GM12878 (cell line): Measurements from ENCODE around the gene GTSE1. TPM values are rescaled to one million over a fixed set of nuclear protein-coding genes. Genes with fewer than 3 reads are reported as not detected.
A peak's percentile ranks its signal among the peaks of the same experiment; 100 is the strongest.

Experiments used
- ATAC-seq: fragments of 200-7000 bp; cut with Tn5 transposase; 3 replicates; pipeline ENCODE4 v1.9.1; 2020; ENCODE audit warnings: mild to moderate bottlenecking, moderate library complexity
- BruUV-seq: library from RNA; stranded (reverse); fragments of 400-500 nt; replicated peaks from 2 replicates; lab custom pipeline; 2021; lab: Mats Ljungman, UMichigan
- CTCF ChIA-PET: fragments of 300-600 bp; sonication (Branson Sonifier 250); formaldehyde crosslinking; extraction: SDS; loops from one replicate; lab custom pipeline; 2021; ENCODE audit warnings: inconsistent platforms; lab: Yijun Ruan, JAX
- POLR2A ChIA-PET: fragments of 350-600 bp; formaldehyde crosslinking; extraction: SDS; loops from one replicate; lab custom pipeline; 2021; ENCODE audit warnings: inconsistent platforms; lab: Charles Lee
- RAD21 ChIA-PET: fragments of 300-600 bp; sonication (Branson Sonifier 250); formaldehyde crosslinking; loops from one replicate; lab custom pipeline; 2023; ENCODE audit warnings: antibody characterized with exemption; ENCODE audit not compliant: unreplicated experiment; lab: Charles Lee
- SMC1A ChIA-PET: fragments of 300-600 bp; sonication (Branson Sonifier 250); formaldehyde crosslinking; loops from one replicate; lab custom pipeline; 2023; ENCODE audit not compliant: unreplicated experiment, uncharacterized antibody; lab: Charles Lee
- DNase-seq: peaks from one replicate; pipeline ENCODE4 v3.0.0-alpha.2; 2011; ENCODE audit warnings: low read depth, low spot score
- FAIRE-seq: peaks from 3 replicates; lab custom pipeline; 2011; peaks lifted over from hg19 to GRCh38; lab: Jason Lieb, UNC
- H2AFZ ChIP-seq: 2 replicates; pipeline ENCODE4 v1.6.0; 2011; ENCODE audit warnings: low read depth, low read length, control low read depth; ENCODE audit not compliant: control insufficient read depth
- H3K27ac ChIP-seq: 2 replicates; pipeline ENCODE4 v1.5.1; 2011; ENCODE audit warnings: control low read depth; ENCODE audit not compliant: control insufficient read depth, insufficient read depth
- H3K27me3 ChIP-seq, 2 experiments: replicated peaks in 1 of 2; 2 replicates each; pipeline versions ENCODE4 v1.6.0 to v1.6.1; 2011; ENCODE audit warnings: low read length in 1 of 2; ENCODE audit not compliant: control insufficient read depth in 2 of 2, insufficient read depth in 2 of 2
- H3K36me3 ChIP-seq, 2 experiments: 2 replicates each; pipeline ENCODE4 v1.5.1; 2011; ENCODE audit warnings: low read length in 1 of 2; ENCODE audit not compliant: control insufficient read depth in 2 of 2, insufficient read depth in 2 of 2
- H3K4me1 ChIP-seq: 2 replicates; pipeline ENCODE4 v1.6.1; 2011; ENCODE audit warnings: mild to moderate bottlenecking, low read length, moderate library complexity, mixed read lengths; ENCODE audit not compliant: control insufficient read depth, insufficient read depth
- H3K4me2 ChIP-seq: 2 replicates; pipeline ENCODE4 v1.6.0; 2011; ENCODE audit warnings: control low read depth; ENCODE audit not compliant: control insufficient read depth, insufficient read depth
- H3K4me3 ChIP-seq: fragments of 200-600 bp; sonication (generic); 2 replicates; pipeline ENCODE4 v1.5.1; 2016
- H3K79me2 ChIP-seq: 2 replicates; pipeline ENCODE4 v1.6.0; 2011; ENCODE audit warnings: low read length; ENCODE audit not compliant: control insufficient read depth, insufficient read depth
- H3K9ac ChIP-seq: 2 replicates; pipeline ENCODE4 v1.8.0; 2011; ENCODE audit warnings: low read length, control low read depth, mixed read lengths; ENCODE audit not compliant: control insufficient read depth, insufficient read depth
- H3K9me3 ChIP-seq: replicated peaks from 3 replicates; pipeline ENCODE4 v1.5.1; 2011; ENCODE audit warnings: mild to moderate bottlenecking, low read length; ENCODE audit not compliant: control insufficient read depth, insufficient read depth
- H4K20me1 ChIP-seq: 2 replicates; pipeline ENCODE4 v1.6.0; 2011; ENCODE audit not compliant: control insufficient read depth, insufficient read depth
- ATF3 ChIP-seq: IDR thresholded peaks from 2 replicates; pipeline ENCODE4 v1.6.1; 2011; ENCODE audit warnings: low read depth, mild to moderate bottlenecking, low read length, moderate library complexity, borderline replicate concordance; ENCODE audit errors: extremely low read depth
- BMI1 ChIP-seq: fragments of 450-650 bp; IDR thresholded peaks from 2 replicates; pipeline ENCODE4 v1.6.1; 2016; ENCODE audit warnings: mild to moderate bottlenecking, moderate library complexity, borderline replicate concordance
- E2F4 ChIP-seq: IDR thresholded peaks from 2 replicates; pipeline ENCODE4 v1.6.1; 2012; ENCODE audit warnings: low read depth, low read length, improper control_type of control experiment
- HCFC1 ChIP-seq: fragments of 150-350 bp; IDR thresholded peaks from 2 replicates; pipeline ENCODE4 v1.6.1; 2014; ENCODE audit warnings: low read length
- JUND ChIP-seq: IDR thresholded peaks from 2 replicates; pipeline ENCODE4 v1.6.1; 2012; ENCODE audit warnings: low read depth, mild to moderate bottlenecking, low read length, improper control_type of control experiment, moderate library complexity
- LARP7 ChIP-seq: fragments of 450-650 bp; IDR thresholded peaks from 2 replicates; pipeline ENCODE4 v1.6.1; 2017; ENCODE audit warnings: mild to moderate bottlenecking
- NFIC ChIP-seq: IDR thresholded peaks from 2 replicates; pipeline ENCODE4 v1.6.1; 2012; ENCODE audit warnings: low read depth, mild to moderate bottlenecking, inconsistent platforms, low read length, moderate library complexity
- PAX5 ChIP-seq: IDR thresholded peaks from 2 replicates; pipeline ENCODE4 v1.6.1; 2011; ENCODE audit warnings: low read depth, low read length, borderline replicate concordance
- RBBP5 ChIP-seq: fragments of 200-600 bp; sonication (generic); conservative IDR thresholded peaks from 2 replicates; pipeline ENCODE4 v1.6.1; 2016
- RELB ChIP-seq: fragments of 450-650 bp; IDR thresholded peaks from 2 replicates; pipeline ENCODE4 v1.6.1; 2017; ENCODE audit warnings: low read depth, mild to moderate bottlenecking, moderate library complexity
- REST ChIP-seq: IDR thresholded peaks from 2 replicates; pipeline ENCODE4 v1.6.1; 2012; ENCODE audit warnings: mild to moderate bottlenecking, low read depth, low read length
- RFX5 ChIP-seq: IDR thresholded peaks from 2 replicates; pipeline ENCODE4 v1.6.1; 2011; ENCODE audit warnings: low read depth, low read length, improper control_type of control experiment
- SPI1 ChIP-seq: IDR thresholded peaks from 2 replicates; pipeline ENCODE4 v1.6.1; 2011; ENCODE audit warnings: low read depth, mild to moderate bottlenecking, low read length, moderate library complexity, borderline replicate concordance; ENCODE audit not compliant: insufficient read depth
- TBL1XR1 ChIP-seq: IDR thresholded peaks from 2 replicates; pipeline ENCODE4 v1.6.1; 2012; ENCODE audit warnings: low read depth, low read length, improper control_type of control experiment
- ZNF207 ChIP-seq: fragments of 450-650 bp; IDR thresholded peaks from 2 replicates; pipeline ENCODE4 v1.6.1; 2014; ENCODE audit warnings: antibody characterized with exemption, mild to moderate bottlenecking, borderline replicate concordance
- ZNF24 ChIP-seq: fragments of 450-650 bp; IDR thresholded peaks from 2 replicates; pipeline ENCODE4 v1.6.1; 2017; ENCODE audit warnings: antibody characterized with exemption, mild to moderate bottlenecking
- ZNF384 ChIP-seq: IDR thresholded peaks from 2 replicates; pipeline ENCODE4 v1.6.1; 2012; ENCODE audit warnings: low read depth, mild to moderate bottlenecking, low read length, improper control_type of control experiment, borderline replicate concordance
- WGBS: methylation state at CpG from one replicate; pipeline ENCODE4 v1.1.6; 2016; ENCODE audit warnings: low lambda C conversion rate; ENCODE audit not compliant: insufficient replicate concordance, insufficient coverage; ENCODE audit errors: missing lambda C conversion rate; 5-methylcytosine and 5-hydroxymethylcytosine counted together
- in situ Hi-C: fragments of 300-500 bp; cut with MboI; formaldehyde crosslinking; loops from 9 replicates; pipeline ENCODE4 v1.14.3; 2018; ENCODE audit warnings: mixed read lengths
- intact Hi-C: fragments of 100-400 bp; cut with micrococcal nuclease; formaldehyde crosslinking; loops from one replicate; pipeline ENCODE4 v1.14.2; 2022; ENCODE audit not compliant: unreplicated experiment
- polyA plus RNA-seq, 11 experiments: library from polyadenylated mRNA; depleted of rRNA in 4 of 11; unstranded in 6 of 11; stranded (reverse) in 5 of 11; fragments of >200 nt; fragmentation: Nextera tagmentation in 4 of 11; fragmentation: Illumina TruSeq in 1 of 11; extraction: Ambion mirVana in 4 of 11; extraction: Trizol in 1 of 11; gene quantifications; 1 replicate in 1 of 11; 2 replicates in 10 of 11; pipeline versions ENCODE4 v1.2.1 to v1.2.3, GENCODE V29; 2011 to 2016; ENCODE audit warnings: inconsistent platforms in 2 of 11, missing spikeins in 2 of 11, low read depth in 1 of 11
- total RNA-seq, 4 experiments: library from RNA; depleted of rRNA in 3 of 4; stranded (reverse); fragments of >200 nt in 3 of 4; fragmentation: Illumina TruSeq in 1 of 4; extraction: Trizol in 1 of 4; gene quantifications; 2 replicates each; pipeline versions ENCODE4 v1.2.1 to v1.2.3, GENCODE V29; 2013 to 2021

GTSE1 gene
- total and polyA plus RNA-seq, 10 of the 15 experiments (the other 5 are each of a cell fraction or from before 2014, with no cell fraction given), result 6.6 to 46.2 (median 32.3) TPM

- TF ChIP-seq RBBP5, result no peak
- TF ChIP-seq LARP7, result no peak
- TF ChIP-seq ZNF24, result no peak
- TF ChIP-seq TBL1XR1, result no peak
- TF ChIP-seq BMI1, result no peak
- TF ChIP-seq SPI1, result no peak
- no peak for TF ChIP-seq HCFC1
- no peak for TF ChIP-seq E2F4
- TF ChIP-seq PAX5, result no peak
- no peak for TF ChIP-seq NFIC
- TF ChIP-seq JUND, result no peak
These were observed 6.8 kb downstream of the GTSE1 start (continued) for GRCh38 chr22:46303347-46303965.

GRCh38 chr22:46308283-46308988, 11.8 kb downstream of the GTSE1 start:
- POLR2A ChIA-PET, result no interaction called here
- no peak for DNase-seq
- TF ChIP-seq ATF3 (no peak), REST (no peak), ZNF207 (no peak), RFX5 (no peak), PAX5 (no peak), RELB (no peak), ZNF384 (no peak)

More at GRCh38 chr22:46308283-46308988, 11.8 kb downstream of the GTSE1 start:
- ATAC-seq, result no peak
- TSS peak; percentile 80 for BruUV-seq
- ChIA-PET SMC1A (no interaction called here), CTCF (interaction anchor here (0.7 kb wide), 1 partner anchor 28 kb away, joined by 3 read pairs; no protein-coding TSS in a partner anchor), RAD21 (no interaction called here)
- H3K4me1 ChIP-seq, result no peaks in the 10 kb centered on the region
- H3K4me2 ChIP-seq, result no peak overlapping the region
- H3K36me3 ChIP-seq, result peaks cover 18 to 20% of the 10 kb centered on the region in 2 experiments
- H3K9ac ChIP-seq, result no peak overlapping the region
- no peaks in the 10 kb centered on the region for H3K27me3 ChIP-seq
- intact Hi-C loops (no loop called here), in situ Hi-C loops (no loop called here)
- H3K4me3 ChIP-seq, result no peak overlapping the region
- 92% methylated on average over 23 of the region's 23 CpGs for WGBS
- H2AFZ ChIP-seq, result no peak overlapping the region
- no peak for FAIRE-seq
- H3K9me3 ChIP-seq, result no peaks in the 10 kb centered on the region
- peaks cover 14% of the 10 kb centered on the region for H3K79me2 ChIP-seq
- H4K20me1 ChIP-seq, result no peaks in the 10 kb centered on the region
- no peak overlapping the region for H3K27ac ChIP-seq
